Retina (tissue), 1 donor: ENCODE data around the gene CDK14.
"Not testable (repeated sequence)": the region's sequence is repeated elsewhere in the genome, so short reads cannot be mapped to it uniquely, and the experiment has no call there.

Experiments
- DNase-seq: peaks from one replicate; pipeline ENCODE4 v3.0.0-alpha.2; 2016

Gene CDK14

GRCh38 chr7:90723866-90724265 is 127.7 kb downstream of the CDK14 start:
- DNase-seq, result no peak

GRCh38 chr7:90726120-90726519 is 130.0 kb downstream of the CDK14 start:
- no peak for DNase-seq

DNA sequence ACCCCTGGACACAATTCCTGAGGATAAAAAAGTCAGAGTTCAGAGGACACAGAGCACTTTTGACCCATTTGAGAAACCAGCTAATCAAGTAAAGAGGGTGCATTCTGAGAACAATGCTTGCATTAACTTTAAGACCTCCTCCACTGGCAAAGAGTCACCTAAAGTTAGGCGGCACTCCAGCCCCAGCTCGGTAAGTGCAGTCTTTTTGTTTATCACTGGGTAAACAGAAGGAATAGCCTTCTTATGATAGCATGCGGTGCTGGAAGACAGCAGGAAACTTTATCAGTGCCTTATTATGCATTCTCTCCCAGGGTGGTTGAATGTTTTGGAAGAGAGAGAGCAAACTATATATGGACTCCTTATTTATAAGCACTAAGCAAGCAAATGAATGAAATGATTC is 130.5 kb downstream of the CDK14 start:
- DNase-seq, result no peak

GRCh38 chr7:90727412-90727811 is 131.3 kb downstream of the CDK14 start:
- no peak for DNase-seq

DNA sequence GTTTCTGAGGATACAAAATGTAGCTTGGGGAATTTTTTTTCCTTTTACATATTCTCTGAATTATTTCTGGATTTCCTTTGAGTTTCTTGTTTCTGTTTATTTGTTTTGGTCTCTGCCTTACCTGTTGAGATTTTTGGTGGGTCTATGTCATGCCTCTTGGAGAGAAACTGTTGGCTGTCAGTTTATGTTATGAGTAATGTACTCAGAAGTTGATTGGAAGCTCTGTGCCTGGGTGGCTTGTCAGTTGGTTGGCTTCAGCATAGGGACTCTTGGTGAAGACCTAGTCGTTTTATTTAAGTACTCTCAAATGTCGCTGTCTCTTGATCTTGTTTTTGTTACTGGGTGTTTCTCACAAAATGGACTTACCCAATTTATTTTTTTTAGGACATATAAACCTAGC is 132.4 kb downstream of the CDK14 start:
- no peak for DNase-seq

GRCh38 chr7:90735611-90736280 is 139.6 kb downstream of the CDK14 start:
- not testable (repeated sequence) for DNase-seq

- no peak for DNase-seq
Measured at GRCh38 chr7:90736316-90736715, 140.2 kb downstream of the CDK14 start.

GRCh38 chr7:90736968-90737939 is 141.1 kb downstream of the CDK14 start:
- DNase-seq, result no peak

DNA sequence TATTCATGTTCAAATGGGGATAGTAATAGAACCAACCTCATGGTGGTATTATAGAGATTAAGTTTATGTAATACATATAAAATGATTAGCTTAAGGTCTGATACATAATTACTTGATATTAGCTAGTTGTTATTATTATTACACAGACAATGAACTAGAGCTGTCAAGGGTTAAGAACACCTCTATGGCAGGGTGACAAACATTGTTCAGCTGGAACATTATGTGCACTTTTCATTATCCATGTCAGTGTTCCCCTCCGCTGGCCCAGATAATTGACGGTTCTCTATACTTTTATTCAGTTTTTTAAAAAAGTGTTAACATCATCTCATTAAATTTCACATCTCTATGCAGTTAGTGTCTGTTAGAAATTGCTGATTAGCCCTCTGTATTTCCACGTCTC is 142.1 kb downstream of the CDK14 start:
- DNase-seq, result no peak

DNA sequence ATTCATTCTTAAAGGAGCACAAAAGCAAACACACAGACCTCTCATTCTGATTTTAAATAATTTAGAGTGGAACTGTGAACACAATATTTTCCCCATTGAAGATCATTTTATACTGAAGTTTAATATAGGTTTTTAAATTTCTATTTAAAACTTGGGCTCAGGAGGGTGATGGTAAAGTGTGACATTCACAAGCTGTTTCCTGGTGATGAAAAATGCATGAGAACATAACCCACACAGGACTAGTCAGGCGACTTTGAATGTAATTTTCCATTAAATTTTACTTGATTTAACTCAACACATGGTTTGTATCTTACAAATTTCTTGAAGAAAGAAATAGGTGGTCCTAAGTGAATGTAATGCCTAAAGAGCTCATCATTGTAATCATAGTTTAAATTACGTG is 143.6 kb downstream of the CDK14 start:
- no peak for DNase-seq

DNA sequence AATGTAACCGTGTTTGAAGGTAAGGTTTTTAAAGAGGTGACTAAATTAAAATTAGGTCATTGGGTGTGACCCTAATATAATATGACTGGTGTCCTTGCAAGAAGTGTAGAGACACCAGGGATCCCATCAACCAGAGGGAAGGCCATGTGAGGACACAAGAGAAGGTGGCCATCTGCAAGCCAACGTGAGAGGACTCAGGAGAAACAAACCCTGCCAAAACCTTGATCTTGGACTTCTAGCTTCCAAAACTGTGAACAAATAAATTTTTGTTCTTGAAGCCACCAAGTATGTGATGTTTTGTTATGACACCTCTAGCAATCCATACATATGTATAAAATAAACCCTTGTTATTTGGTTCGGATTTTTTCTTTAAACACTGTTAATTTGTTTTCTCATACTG is 144.3 kb downstream of the CDK14 start:
- no peak for DNase-seq

DNA sequence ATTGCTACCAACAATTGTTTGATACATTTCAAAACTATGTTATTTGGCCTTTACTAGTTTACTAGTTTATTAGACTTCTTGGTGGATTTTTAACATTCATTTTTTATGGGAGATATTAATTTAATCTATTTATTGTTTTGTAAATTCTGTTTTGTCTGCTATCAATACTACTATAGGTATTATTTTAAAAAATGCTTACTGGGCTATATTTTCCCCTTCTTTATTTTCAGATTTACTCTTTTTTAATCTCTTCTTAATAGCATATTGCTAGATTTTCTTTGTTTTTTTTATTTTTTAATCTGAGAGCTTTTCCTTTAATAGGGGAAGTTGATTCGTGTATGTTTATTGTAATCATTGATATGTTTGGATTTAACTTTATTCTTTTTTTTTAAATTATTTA is 147.5 kb downstream of the CDK14 start:
- no peak for DNase-seq

GRCh38 chr7:90747516-90747915 is 151.4 kb downstream of the CDK14 start:
- no peak for DNase-seq

DNA sequence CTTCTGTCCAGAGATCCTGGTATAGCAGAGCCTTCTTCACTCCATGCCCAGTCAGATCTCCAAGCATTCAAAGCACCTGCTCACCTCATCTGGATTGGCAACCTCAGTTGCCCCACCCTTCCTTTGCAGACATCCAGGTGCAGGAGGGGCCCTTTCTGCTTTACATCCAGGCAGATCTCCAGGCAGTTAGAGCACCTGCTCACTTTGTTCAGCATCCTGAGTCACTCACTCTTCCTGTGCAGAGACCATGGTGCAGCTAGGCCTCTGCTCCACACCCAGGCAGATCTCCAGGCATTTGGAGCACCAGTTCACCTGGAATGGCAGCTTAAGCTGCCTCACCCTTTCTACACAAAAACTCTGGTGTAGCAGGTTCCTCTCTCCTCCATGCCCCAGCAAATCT is 153.1 kb downstream of the CDK14 start:
- DNase-seq, result no peak

- DNase-seq, result no peak
Measured at GRCh38 chr7:90749774-90750173, 153.7 kb downstream of the CDK14 start.

DNA sequence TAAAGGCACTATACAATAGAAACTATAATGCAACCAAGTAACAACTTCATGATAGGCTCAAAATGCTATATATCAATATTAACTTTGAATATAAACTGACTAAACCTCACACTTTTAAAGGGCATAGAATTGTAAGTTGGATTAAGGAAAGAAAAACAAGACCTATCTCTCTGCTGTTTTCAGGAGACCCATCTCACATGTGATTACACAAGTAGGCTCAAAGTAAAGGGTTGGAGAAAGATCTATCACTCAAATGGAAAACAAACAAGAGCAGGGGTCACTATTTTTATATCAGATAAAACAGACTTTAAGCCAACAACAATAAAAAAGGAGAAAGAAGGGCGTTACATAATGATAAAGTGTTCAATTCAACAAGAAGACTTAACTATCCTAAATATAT is 155.5 kb downstream of the CDK14 start:
- no peak for DNase-seq

GRCh38 chr7:90752051-90752450 is 155.9 kb downstream of the CDK14 start:
- DNase-seq, result no peak

- no peak for DNase-seq
Measured at GRCh38 chr7:90755041-90755440, 158.9 kb downstream of the CDK14 start.

GRCh38 chr7:90756366-90756765 is 160.2 kb downstream of the CDK14 start:
- no peak for DNase-seq

DNA sequence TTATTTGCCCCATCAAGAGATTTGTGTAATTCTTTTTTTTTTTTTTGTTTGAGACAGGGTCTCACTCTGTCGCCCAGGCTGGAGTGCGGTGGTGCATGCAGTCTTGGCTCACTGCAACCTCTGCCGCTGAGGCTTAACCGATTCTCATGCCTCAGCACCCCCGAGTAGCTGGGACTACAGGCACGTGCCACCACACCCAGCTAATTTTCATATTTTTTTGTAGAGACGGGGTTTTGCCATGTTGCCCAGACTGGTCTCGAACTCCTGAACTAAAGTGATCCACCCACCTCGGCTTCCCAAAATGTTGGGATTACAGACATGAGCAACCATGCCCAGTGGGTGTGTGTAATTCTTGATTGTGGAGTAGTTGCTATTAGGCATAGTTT is 161.4 kb downstream of the CDK14 start:
- not testable (repeated sequence) for DNase-seq

- no peak for DNase-seq
Measured at GRCh38 chr7:90758933-90759562, 162.9 kb downstream of the CDK14 start.

- no peak for DNase-seq
Measured at GRCh38 chr7:90759710-90760109, 163.6 kb downstream of the CDK14 start.

GRCh38 chr7:90760892-90761291 is 164.8 kb downstream of the CDK14 start:
- DNase-seq, result no peak

DNA sequence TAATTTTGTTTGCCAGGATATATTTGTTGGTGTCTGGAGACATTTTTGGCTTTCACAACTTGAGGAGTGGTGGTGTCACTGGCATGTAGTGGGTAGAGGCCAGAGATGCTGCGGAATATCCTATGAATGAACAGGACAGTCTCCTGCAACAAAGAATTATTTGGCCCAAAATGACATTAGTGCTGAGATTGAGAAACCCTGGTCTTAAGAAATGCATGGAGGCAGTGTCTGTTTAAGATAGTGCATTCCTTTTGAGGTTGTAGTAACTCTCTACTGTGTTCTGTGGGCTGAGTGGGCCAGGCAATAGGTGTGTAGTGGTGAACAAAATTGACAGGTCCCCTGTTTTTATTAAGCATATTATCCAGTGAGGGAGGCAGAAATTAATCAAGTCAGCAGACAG is 165.5 kb downstream of the CDK14 start:
- no peak for DNase-seq
